B cell (primary cell): ENCODE data around the gene PTGES2. TPM values are rescaled to one million over a fixed set of nuclear protein-coding genes. Genes with fewer than 3 reads are reported as not detected.

Source experiments
- ATAC-seq: fragments of 200-7000 bp; cut with Tn5 transposase; one replicate; pipeline ENCODE4 v1.10.0; 2021; ENCODE audit warnings: low read depth, mild to moderate bottlenecking, moderate number of reproducible peaks, moderate library complexity
- CTCF ChIA-PET: fragments of 350-600 bp; sonication (Branson Sonifier 250); formaldehyde crosslinking; loops from one replicate; lab custom pipeline; 2021; ENCODE audit warnings: antibody characterized with exemption, inconsistent platforms; lab: Charles Lee
- POLR2A ChIA-PET: fragments of 350-600 bp; sonication (Branson Sonifier 250); formaldehyde crosslinking; loops from one replicate; lab custom pipeline; 2021; ENCODE audit warnings: antibody characterized with exemption; lab: Charles Lee
- DNase-seq: peaks from one replicate; pipeline ENCODE4 v3.0.0; 2013
- H2AFZ ChIP-seq: 2 replicates; pipeline ENCODE4 v1.6.1; 2012; ENCODE audit warnings: mild to moderate bottlenecking, low read depth, low read length; ENCODE audit not compliant: insufficient read depth, poor library complexity, severe bottlenecking
- H3K27ac ChIP-seq, 2 donors: 1 replicate in 1 of 2; 2 replicates in 1 of 2; pipeline ENCODE4 v1.5.1; 2012 to 2013; ENCODE audit warnings: low read length in 2 of 2, mild to moderate bottlenecking in 2 of 2, moderate library complexity in 1 of 2
- H3K27me3 ChIP-seq, 4 experiments: fragments of 200-600 bp in 1 of 4; sonication (generic) in 1 of 4; replicated peaks in 1 of 4; 1 replicate in 2 of 4; 2 replicates in 2 of 4; pipeline versions ENCODE4 v1.6.1 to v1.7.0; 2013 to 2016; ENCODE audit warnings: low read length in 3 of 4, mild to moderate bottlenecking in 2 of 4, mixed read lengths in 1 of 4, moderate library complexity in 1 of 4; ENCODE audit not compliant: insufficient read depth in 4 of 4, control insufficient read depth in 3 of 4; ENCODE audit errors: control extremely low read depth in 1 of 4
- H3K36me3 ChIP-seq, 2 experiments: replicated peaks in 1 of 2; 1 replicate in 1 of 2; 2 replicates in 1 of 2; pipeline versions ENCODE4 v1.6.1 to v1.7.1; 2013; ENCODE audit warnings: low read length in 1 of 2; ENCODE audit not compliant: insufficient read depth in 2 of 2, control insufficient read depth in 1 of 2; ENCODE audit errors: control extremely low read depth in 1 of 2, extremely low read depth in 1 of 2
- H3K4me1 ChIP-seq, 2 donors: fragments of 200-600 bp in 1 of 2; sonication (generic) in 1 of 2; 1 replicate in 1 of 2; 2 replicates in 1 of 2; pipeline versions ENCODE4 v1.5.1 to v1.6.1; 2013 to 2017; ENCODE audit warnings: low read length in 2 of 2; ENCODE audit not compliant: control insufficient read depth in 2 of 2, insufficient read depth in 2 of 2
- H3K4me2 ChIP-seq: replicated peaks from 2 replicates; pipeline ENCODE3; 2012; ENCODE audit warnings: mild to moderate bottlenecking, low read depth, low read length; ENCODE audit not compliant: poor library complexity, severe bottlenecking
- H3K4me3 ChIP-seq, 5 experiments: fragments of 200-600 bp in 1 of 5; sonication (generic) in 1 of 5; 1 replicate in 3 of 5; 2 replicates in 2 of 5; pipeline versions ENCODE4 v1.5.1 to v1.7.0; 2011 to 2016; ENCODE audit warnings: low read length in 4 of 5, mild to moderate bottlenecking in 4 of 5, low read depth in 2 of 5, control low read depth in 1 of 5, moderate library complexity in 1 of 5; ENCODE audit not compliant: insufficient read depth in 1 of 5; ENCODE audit errors: control extremely low read depth in 1 of 5, extremely low read depth in 1 of 5
- H3K79me2 ChIP-seq: fragments of 200-600 bp; sonication (generic); one replicate; pipeline ENCODE4 v1.6.0; 2016; ENCODE audit warnings: low read length; ENCODE audit not compliant: control insufficient read depth, insufficient read depth
- H3K9ac ChIP-seq: fragments of 200-600 bp; sonication (generic); 2 replicates; pipeline ENCODE4 v1.6.1; 2017; ENCODE audit warnings: mild to moderate bottlenecking, low read length, moderate library complexity
- H3K9me3 ChIP-seq, 3 donors: one replicate each; pipeline versions ENCODE4 v1.6.1 to v1.7.1; 2013; ENCODE audit warnings: low read length in 2 of 3; ENCODE audit not compliant: control insufficient read depth in 2 of 3, insufficient read depth in 1 of 3; ENCODE audit errors: control extremely low read depth in 1 of 3
- H4K20me1 ChIP-seq: 2 replicates; pipeline ENCODE4 v1.6.0; 2012; ENCODE audit warnings: mild to moderate bottlenecking, low read length; ENCODE audit not compliant: insufficient read depth, control insufficient read depth, poor library complexity, severe bottlenecking
- H3K27ac Mint-ChIP-seq: one replicate; pipeline ENCODE4 v1.8.0; 2021; ENCODE audit warnings: mixed read lengths
- H3K27me3 Mint-ChIP-seq: one replicate; pipeline ENCODE4 v1.8.0; 2021; ENCODE audit warnings: mixed read lengths
- H3K4me1 Mint-ChIP-seq: one replicate; pipeline ENCODE4 v1.8.0; 2021; ENCODE audit warnings: mixed read lengths
- H3K4me3 Mint-ChIP-seq: one replicate; pipeline ENCODE4 v1.8.0; 2021; ENCODE audit warnings: mixed read lengths
- H3K9me3 Mint-ChIP-seq: one replicate; pipeline ENCODE4 v1.8.0; 2022; ENCODE audit warnings: mixed read lengths; ENCODE audit not compliant: insufficient read depth
- EZH2 ChIP-seq: IDR thresholded peaks from 2 replicates; pipeline ENCODE4 v1.6.1; 2012; ENCODE audit warnings: borderline replicate concordance, low read depth, mild to moderate bottlenecking, moderate library complexity, low read length; ENCODE audit not compliant: insufficient read depth, poor library complexity, severe bottlenecking
- WGBS: methylation state at CpG from one replicate; pipeline ENCODE4 v1.1.5; 2013; ENCODE audit warnings: missing lambda C conversion rate; ENCODE audit not compliant: insufficient coverage; 5-methylcytosine and 5-hydroxymethylcytosine counted together
- intact Hi-C: fragments of 100-400 bp; cut with micrococcal nuclease; formaldehyde crosslinking; loops from one replicate; pipeline ENCODE4 v1.10.0; 2022
- polyA plus RNA-seq: library from polyadenylated mRNA; depleted of rRNA; stranded (reverse); fragments of >200 nt; gene quantifications from 2 replicates; pipeline ENCODE4 v1.2.3, GENCODE V29; 2012
- total RNA-seq, 2 donors: library from RNA; stranded (reverse); fragments of 120-200 nt in 1 of 2; gene quantifications; 1 replicate in 1 of 2; 2 replicates in 1 of 2; pipeline versions ENCODE4 v1.2.3 to v1.2.4, GENCODE V29; 2013 to 2022
- TF ChIP-seq, protein P1 (sequence below): fragments of 200-600 bp; IDR thresholded peaks from one replicate; pipeline ENCODE4 v1.8.0; 2022; ENCODE audit warnings: antibody characterized with exemption, mild to moderate bottlenecking

Gene PTGES2
- total and polyA plus RNA-seq, 2 donors (not counting 1 experiment from before 2014, with no cell fraction given), result 77.8 to 113 TPM

DNA sequence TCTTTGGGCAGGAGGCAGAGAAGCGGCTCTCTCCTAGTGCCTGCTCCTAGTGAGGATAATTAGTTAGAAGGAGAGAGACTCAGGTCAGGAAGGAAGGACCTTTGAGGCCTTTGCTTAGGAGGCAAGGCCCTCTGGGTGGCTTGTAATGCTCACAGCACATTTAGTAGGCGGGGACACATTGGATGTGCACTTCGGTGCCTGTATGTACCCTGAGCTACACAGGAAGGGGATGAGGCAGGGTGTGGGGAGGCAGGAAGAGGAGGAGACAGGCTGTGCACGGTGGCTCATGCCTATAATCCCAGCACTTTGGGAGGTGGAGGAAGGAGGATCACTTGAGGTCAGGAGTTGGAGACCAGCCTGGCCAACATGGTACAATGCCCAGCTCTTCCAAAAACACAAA lies 14.5 kb upstream of the PTGES2 start:
- WGBS, result 64% methylated on average over 3 of the region's 4 CpGs

DNA sequence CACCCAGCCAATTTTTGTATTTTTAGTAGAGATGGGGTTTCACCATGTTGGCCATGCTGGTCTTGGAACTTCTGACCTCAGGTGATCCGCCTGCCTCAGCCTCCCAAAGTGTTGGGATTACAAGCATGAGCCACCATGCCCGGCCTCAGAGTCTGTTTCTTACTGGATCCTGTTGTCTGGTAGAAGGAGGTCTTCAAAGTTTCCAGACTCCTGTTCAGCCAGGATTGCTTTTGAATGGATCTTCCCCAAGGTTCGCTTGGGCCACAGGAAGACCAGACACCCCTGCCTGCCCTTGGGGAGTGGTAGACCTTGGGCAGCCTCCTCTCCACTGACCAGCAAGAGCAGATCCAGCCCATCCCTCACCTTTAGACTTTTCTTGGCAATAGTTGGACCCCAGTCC lies 14.1 kb upstream of the PTGES2 start:
- H3K36me3 ChIP-seq, result no peaks in the 10 kb centered on the region
- no peak overlapping the region for H2AFZ ChIP-seq
- H3K79me2 ChIP-seq, result no peaks in the 10 kb centered on the region
- CTCF ChIA-PET, result no interaction called here
- ATAC-seq (no peak), DNase-seq (no peak)
- TF ChIP-seq EZH2, result no peak
- TF ChIP-seq, protein P1, sequence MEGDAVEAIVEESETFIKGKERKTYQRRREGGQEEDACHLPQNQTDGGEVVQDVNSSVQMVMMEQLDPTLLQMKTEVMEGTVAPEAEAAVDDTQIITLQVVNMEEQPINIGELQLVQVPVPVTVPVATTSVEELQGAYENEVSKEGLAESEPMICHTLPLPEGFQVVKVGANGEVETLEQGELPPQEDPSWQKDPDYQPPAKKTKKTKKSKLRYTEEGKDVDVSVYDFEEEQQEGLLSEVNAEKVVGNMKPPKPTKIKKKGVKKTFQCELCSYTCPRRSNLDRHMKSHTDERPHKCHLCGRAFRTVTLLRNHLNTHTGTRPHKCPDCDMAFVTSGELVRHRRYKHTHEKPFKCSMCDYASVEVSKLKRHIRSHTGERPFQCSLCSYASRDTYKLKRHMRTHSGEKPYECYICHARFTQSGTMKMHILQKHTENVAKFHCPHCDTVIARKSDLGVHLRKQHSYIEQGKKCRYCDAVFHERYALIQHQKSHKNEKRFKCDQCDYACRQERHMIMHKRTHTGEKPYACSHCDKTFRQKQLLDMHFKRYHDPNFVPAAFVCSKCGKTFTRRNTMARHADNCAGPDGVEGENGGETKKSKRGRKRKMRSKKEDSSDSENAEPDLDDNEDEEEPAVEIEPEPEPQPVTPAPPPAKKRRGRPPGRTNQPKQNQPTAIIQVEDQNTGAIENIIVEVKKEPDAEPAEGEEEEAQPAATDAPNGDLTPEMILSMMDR, result no peak
- no peaks in the 10 kb centered on the region for H4K20me1 ChIP-seq
- WGBS, result 91% methylated on average over 3 of the region's 3 CpGs
- no peaks in the 10 kb centered on the region for H3K9me3 Mint-ChIP-seq
- intact Hi-C loops, result no loop called here
- no peaks in the 10 kb centered on the region for H3K9me3 ChIP-seq
- H3K27ac ChIP-seq, result no peak overlapping the region
- no peak overlapping the region for H3K4me3 Mint-ChIP-seq
- no peak overlapping the region for H3K9ac ChIP-seq
- H3K27ac Mint-ChIP-seq, result no peak overlapping the region
- no peak overlapping the region for H3K4me3 ChIP-seq
- peaks cover 6% of the 10 kb centered on the region for H3K27me3 Mint-ChIP-seq
- no peaks in the 10 kb centered on the region for H3K4me1 Mint-ChIP-seq
- H3K4me1 ChIP-seq, result peaks cover 0 to 9% of the 10 kb centered on the region in 2 donors
- H3K4me2 ChIP-seq, result no peak overlapping the region
- POLR2A ChIA-PET, result no interaction called here
- peaks cover 0 to 3% (median 0%) of the 10 kb centered on the region in 4 experiments for H3K27me3 ChIP-seq

More for the DNA sequence above, 14.5 kb upstream of the PTGES2 start:
- Histone ChIP-seq H3K36me3 (no peaks in the 10 kb centered on the region), H3K79me2 (no peaks in the 10 kb centered on the region), H3K9me3 (no peaks in the 10 kb centered on the region), H3K4me3 (no peak overlapping the region), H3K9ac (no peak overlapping the region), H2AFZ (no peak overlapping the region), H3K4me1 (peaks cover 0 to 9% of the 10 kb centered on the region in 2 donors), H3K4me2 (no peak overlapping the region), H4K20me1 (no peaks in the 10 kb centered on the region), H3K27ac (no peak overlapping the region), H3K27me3 (peaks cover 0 to 3% (median 0%) of the 10 kb centered on the region in 4 experiments)
- Mint-ChIP-seq H3K27ac (no peak overlapping the region), H3K4me3 (no peak overlapping the region), H3K9me3 (no peaks in the 10 kb centered on the region), H3K27me3 (peaks cover 6% of the 10 kb centered on the region), H3K4me1 (no peaks in the 10 kb centered on the region)
- CTCF ChIA-PET, result interaction anchor here (1.3 kb wide), 1 partner anchor 14 kb away, joined by 4 read pairs; no protein-coding TSS in a partner anchor
- POLR2A ChIA-PET, result no interaction called here
- intact Hi-C loops, result no loop called here
- DNase-seq, result no peak
- ATAC-seq, result no peak
- TF ChIP-seq, protein P1, result no peak
- no peak for TF ChIP-seq EZH2
